ENCODE measurements around the gene PPP2R1B.

DNA sequence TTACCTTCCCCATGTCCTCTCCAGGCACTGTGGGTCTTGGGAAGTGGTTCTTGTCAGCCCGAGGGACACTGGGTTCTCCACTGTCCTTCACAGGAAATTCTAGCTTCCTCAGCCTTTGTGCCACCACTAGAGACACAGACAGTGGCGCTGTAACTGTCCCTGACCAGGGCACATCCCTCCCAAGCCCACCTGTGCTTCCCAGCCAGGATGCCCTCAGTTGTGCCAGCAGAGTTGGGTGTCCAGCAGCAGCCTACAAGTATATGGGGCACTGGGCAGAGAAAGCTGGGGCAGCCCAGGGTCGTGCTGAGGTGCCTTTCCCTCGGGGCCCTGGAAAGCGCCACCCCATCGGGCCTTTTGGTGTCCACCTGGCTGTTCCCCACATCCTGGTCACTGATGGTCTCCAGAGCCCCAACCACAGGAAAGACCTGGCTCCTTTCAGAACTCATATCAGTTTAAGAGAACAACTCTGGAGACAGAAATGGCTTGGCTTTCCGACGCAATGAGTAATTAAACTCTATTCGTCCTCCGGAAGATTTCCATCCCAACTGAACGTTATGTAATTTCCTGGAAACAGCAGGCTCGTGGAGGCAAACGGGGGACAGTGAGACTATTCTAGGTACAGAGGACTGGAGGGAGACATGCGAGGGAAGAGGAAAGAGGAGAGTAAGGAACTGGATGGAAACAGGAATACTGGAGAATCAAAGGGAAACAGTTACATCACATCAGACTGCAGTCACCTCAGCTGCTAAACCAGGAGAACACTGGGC is 28.6 kb downstream of the PPP2R1B start:
- TF ChIP-seq RBBP5 (IDR thresholded peaks at IDR 0.05; ENCODE audit: borderline replicate concordance, low read depth, low read length) = no peak
- TF ChIP-seq POLR2AphosphoS5 (IDR thresholded peaks at IDR 0.05; ENCODE audit: low read depth, low read length) = no peak
- no peak for TF ChIP-seq SIX5 (IDR thresholded peaks at IDR 0.05; ENCODE audit: low read depth, low read length)
- TF ChIP-seq, protein P1, sequence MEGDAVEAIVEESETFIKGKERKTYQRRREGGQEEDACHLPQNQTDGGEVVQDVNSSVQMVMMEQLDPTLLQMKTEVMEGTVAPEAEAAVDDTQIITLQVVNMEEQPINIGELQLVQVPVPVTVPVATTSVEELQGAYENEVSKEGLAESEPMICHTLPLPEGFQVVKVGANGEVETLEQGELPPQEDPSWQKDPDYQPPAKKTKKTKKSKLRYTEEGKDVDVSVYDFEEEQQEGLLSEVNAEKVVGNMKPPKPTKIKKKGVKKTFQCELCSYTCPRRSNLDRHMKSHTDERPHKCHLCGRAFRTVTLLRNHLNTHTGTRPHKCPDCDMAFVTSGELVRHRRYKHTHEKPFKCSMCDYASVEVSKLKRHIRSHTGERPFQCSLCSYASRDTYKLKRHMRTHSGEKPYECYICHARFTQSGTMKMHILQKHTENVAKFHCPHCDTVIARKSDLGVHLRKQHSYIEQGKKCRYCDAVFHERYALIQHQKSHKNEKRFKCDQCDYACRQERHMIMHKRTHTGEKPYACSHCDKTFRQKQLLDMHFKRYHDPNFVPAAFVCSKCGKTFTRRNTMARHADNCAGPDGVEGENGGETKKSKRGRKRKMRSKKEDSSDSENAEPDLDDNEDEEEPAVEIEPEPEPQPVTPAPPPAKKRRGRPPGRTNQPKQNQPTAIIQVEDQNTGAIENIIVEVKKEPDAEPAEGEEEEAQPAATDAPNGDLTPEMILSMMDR (IDR thresholded peaks at IDR 0.05; ENCODE audit: control extremely low read depth in 1 of 3, insufficient read depth in 1 of 3, low read depth in 1 of 3, low read length in 3 of 3) = no peak
- no peak for TF ChIP-seq SUZ12 (IDR thresholded peaks at IDR 0.05; ENCODE audit: low read length)
- TF ChIP-seq, protein P2, sequence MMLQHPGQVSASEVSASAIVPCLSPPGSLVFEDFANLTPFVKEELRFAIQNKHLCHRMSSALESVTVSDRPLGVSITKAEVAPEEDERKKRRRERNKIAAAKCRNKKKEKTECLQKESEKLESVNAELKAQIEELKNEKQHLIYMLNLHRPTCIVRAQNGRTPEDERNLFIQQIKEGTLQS (IDR thresholded peaks at IDR 0.05; ENCODE audit: insufficient read depth, low read depth, low read length) = no peak
- TF ChIP-seq CBX8 (IDR thresholded peaks at IDR 0.05; ENCODE audit: borderline replicate concordance, low read depth, low read length) = no peak
- no peak for TF ChIP-seq SIN3A (conservative IDR thresholded peaks at IDR 0.05 in 1 of 2, IDR thresholded peaks at IDR 0.05 in 1 of 2; ENCODE audit: low read depth in 1 of 2, low read length in 2 of 2)
- no peak for TF ChIP-seq EGR1 (IDR thresholded peaks at IDR 0.05; ENCODE audit: borderline replicate concordance, low read depth, low read length)

Measured in H1 (cell line).